C4-2B (cell line): ENCODE measurements around the gene MTSS2.
"Not testable (repeated sequence)": the region's sequence is repeated elsewhere in the genome, so short reads cannot be mapped to it uniquely, and the experiment has no call there.

Source experiments
- H3K27ac ChIP-seq: fragments of 450-650 bp; 2 replicates; pipeline ENCODE4 v1.5.1; 2017
- CTCF ChIP-seq: fragments of 450-650 bp; conservative IDR thresholded peaks from 2 replicates; pipeline ENCODE4 v1.5.1; 2017; ENCODE audit warnings: mild to moderate bottlenecking
- ZFX ChIP-seq: fragments of 450-650 bp; IDR thresholded peaks from 2 replicates; pipeline ENCODE4 v1.6.1; 2017

The MTSS2 gene

GRCh38 chr16:70677499-70678120 lies 8.2 kb downstream of the MTSS2 start:
- H3K27ac ChIP-seq = no peak overlapping the region
- TF ChIP-seq CTCF (no peak), ZFX (no peak)

- H3K27ac ChIP-seq = no peak overlapping the region
- TF ChIP-seq CTCF = no peak
- no peak for TF ChIP-seq ZFX
Observed at GRCh38 chr16:70676675-70677498, 9.0 kb downstream of the MTSS2 start.

GRCh38 chr16:70675851-70676513 lies 9.9 kb downstream of the MTSS2 start:
- no peak for TF ChIP-seq CTCF
- no peak for TF ChIP-seq ZFX
- no peak overlapping the region for H3K27ac ChIP-seq

- TF ChIP-seq ZFX (no peak), CTCF (no peak)
- no peak overlapping the region for H3K27ac ChIP-seq
Observed at GRCh38 chr16:70674221-70675014, 11.4 kb downstream of the MTSS2 start.

- not testable (repeated sequence) for H3K27ac ChIP-seq
Observed at GRCh38 chr16:70670938-70671337, 14.9 kb downstream of the MTSS2 start.

GRCh38 chr16:70670175-70670574 lies 15.7 kb downstream of the MTSS2 start:
- TF ChIP-seq ZFX (no peak), CTCF (no peak)
- no peak overlapping the region for H3K27ac ChIP-seq

- no peak overlapping the region for H3K27ac ChIP-seq
- TF ChIP-seq CTCF (no peak), ZFX (no peak)
Observed at GRCh38 chr16:70665806-70666735, 19.8 kb downstream of the MTSS2 start.
